IPS DF 19.7 (cell line): ENCODE measurements around the gene GABARAP.
"Not testable (repeated sequence)": the region's sequence is repeated elsewhere in the genome, so short reads cannot be mapped to it uniquely, and the experiment has no call there.

Source experiments
- DNase-seq: peaks from one replicate; pipeline ENCODE4 v3.0.0-alpha.2; 2013; ENCODE audit warnings: low read depth, low spot score

The GABARAP gene

GRCh38 chr17:7260651-7261378 lies 18.6 kb upstream of the GABARAP start:
- DNase-seq, result no peak

DNA sequence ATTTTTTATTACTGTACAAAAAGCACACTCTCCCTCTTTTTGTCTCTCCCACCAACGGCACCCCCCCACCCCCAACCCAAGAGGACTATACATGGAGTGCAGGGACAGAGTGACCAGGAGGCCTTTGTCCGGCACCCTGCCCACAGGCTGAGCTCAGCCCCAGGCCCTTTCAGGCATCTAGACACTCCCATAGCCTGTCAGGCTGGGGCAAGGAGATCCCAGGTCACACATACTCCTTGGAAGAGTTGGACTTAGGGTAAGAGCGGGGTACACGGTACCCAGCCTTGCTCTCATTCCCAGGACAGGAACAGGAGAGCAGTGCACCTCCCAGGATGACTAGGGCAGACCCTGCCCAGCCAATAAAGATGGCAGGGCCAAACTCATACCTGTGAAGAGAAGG lies 17.9 kb upstream of the GABARAP start:
- DNase-seq, result no peak

DNA sequence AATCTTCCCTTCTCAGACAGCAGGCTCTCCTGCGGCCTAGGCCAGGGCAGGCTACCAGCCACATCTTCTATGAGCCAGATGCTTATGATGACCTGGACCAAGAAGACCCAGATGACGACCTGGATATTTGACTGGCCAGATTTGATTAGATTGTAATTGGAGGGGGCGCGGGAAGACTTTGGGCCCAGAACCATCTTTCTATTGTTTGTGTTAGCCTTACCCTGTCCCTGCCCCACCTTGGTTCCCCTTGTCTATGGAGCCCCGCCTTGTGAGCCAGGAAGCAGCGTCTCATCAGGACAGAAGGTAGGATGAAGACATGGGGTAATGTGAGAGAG lies 17.3 kb upstream of the GABARAP start:
- no peak for DNase-seq

- no peak for DNase-seq
Observed at GRCh38 chr17:7258731-7259554, 16.7 kb upstream of the GABARAP start.

GRCh38 chr17:7256766-7257456 lies 14.7 kb upstream of the GABARAP start:
- no peak for DNase-seq

DNA sequence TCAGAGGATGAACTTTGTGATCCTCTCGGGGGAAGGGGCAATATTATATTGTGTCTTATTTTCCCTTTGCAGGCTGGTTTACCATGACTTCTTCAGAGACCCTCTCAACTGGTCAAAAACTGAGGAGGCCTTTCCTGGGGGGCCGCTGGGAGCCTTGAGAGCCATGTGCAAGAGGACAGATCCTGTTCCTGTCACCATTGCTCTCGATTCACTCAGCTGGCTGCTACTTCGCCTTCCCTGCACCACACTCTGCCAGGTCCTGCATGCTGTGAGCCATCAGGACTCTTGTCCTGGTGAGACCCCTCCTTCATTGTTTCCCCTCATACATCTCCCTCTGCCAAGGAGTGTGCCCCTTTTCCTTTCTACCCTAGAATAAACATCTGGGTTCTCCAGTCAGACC lies 12.3 kb upstream of the GABARAP start:
- DNase-seq, result no peak

DNA sequence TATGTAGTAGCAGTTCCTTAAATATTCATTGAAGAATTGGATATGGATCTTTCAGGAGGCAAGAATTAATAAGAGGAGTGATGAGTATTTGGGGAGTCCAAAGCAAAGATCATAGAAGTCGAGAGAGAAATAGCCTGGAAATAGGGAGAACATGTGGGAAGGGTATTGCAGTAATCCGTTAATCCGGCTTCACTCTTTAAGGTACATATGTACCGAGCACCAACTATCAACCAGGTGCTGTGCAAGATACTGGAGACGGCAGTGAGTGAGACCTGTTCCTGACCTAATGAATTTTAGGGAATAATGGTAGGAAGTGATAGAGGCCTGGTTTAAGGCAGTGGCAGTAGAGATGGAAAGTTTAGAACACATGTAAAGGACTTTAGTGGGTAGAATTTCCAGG lies 10.8 kb upstream of the GABARAP start:
- no peak for DNase-seq

DNA sequence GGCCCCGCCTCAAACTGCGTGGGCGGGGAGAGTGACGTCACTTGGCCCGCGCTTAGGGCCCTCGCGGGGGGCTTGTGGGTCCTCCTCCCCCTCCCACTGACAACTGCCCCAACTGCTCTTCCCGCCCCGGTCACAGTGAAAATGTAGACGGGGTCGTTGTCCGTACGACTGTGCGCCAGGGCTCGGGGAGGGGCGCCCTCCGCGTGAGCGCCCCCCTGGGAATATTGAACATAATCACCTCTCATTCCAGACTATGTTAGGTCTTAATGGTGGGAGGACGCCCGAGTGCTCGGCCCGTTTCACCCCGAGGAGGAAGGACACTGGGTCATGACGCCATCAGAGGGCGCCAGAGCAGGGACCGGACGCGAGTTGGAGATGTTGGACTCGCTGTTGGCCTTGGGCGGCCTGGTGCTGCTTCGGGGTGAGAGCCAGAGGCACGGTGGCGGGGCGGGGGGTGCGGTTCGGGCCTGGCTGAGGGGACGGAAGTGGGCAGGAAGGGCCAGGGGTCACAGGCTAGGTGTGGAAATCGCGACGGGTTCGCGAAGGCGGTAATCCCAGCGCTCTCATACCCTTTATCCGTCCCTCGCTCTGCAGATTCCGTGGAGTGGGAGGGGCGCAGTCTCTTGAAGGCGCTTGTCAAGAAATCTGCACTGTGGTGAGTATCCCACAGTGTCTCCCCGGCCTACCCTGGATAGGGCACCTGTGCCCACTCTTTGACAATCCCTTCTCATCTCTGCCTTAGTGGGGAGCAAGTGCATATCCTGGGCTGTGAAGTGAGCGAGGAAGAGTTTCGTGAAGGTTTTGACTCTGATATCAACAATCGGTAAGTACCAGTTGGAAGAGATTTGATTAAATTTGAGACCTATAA lies 10.2 kb upstream of the GABARAP start, which contains the start of gene ELP5:
Gene ELP5, plus strand, starts transcription at position 40 of the 868 bp plus-strand sequence. Its CDS starts 336 bp downstream, at position 376.
- no peak for DNase-seq

DNA sequence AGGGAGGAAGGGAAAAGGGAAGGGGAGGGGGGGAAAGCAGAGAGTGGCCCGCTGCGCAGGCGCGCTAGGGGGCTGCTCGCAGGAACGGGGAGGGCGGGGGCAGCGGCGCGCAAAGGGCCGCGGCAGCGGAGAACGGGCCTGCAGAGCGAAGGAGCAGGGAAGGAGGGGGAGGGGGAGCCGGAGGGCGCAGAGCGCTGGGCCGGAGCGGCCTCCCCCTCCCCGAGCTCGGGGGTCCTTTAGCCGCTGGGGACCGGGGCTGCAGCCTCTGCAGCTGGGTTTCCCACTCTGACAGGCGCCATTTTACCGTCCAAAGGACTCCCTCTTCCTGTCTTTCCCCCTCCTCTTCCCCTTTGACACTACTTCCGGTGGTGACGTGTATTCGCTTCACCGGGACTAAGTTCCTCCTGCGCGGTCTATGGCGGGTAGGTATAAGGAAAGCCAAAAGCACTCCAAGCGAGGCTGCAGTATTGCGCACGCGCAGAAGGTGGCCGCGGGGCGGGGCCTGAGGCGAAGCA lies 9.5 kb upstream of the GABARAP start, which contains the start of gene CTDNEP1:
Gene CTDNEP1, minus strand, starts transcription at position 74 of the 515 bp plus-strand sequence. CDS start 438 bp downstream, outside the sequence.
- DNase-seq, result peak; percentile 98

GRCh38 chr17:7250695-7251627 lies 8.7 kb upstream of the GABARAP start:
- no peak for DNase-seq

DNA sequence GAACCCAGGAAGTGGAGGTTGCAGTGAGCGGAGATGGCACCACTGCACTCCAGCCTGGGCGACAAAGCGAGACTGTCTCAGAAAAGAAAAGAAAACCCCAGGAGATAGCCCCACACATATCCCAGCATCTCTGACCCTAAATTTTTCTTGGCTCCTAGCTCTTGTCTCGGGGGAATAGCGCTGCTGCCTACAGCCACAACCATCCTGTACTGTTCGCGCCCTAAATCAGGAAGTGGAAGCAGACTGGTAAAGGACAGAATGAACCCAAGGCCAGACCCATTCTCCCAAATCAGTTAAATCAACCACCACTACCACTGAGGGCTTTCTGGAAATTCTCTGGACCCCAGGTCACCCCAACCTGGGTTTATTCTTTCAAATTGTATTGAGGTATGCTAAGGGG lies 7.6 kb upstream of the GABARAP start:
- no peak for DNase-seq

DNA sequence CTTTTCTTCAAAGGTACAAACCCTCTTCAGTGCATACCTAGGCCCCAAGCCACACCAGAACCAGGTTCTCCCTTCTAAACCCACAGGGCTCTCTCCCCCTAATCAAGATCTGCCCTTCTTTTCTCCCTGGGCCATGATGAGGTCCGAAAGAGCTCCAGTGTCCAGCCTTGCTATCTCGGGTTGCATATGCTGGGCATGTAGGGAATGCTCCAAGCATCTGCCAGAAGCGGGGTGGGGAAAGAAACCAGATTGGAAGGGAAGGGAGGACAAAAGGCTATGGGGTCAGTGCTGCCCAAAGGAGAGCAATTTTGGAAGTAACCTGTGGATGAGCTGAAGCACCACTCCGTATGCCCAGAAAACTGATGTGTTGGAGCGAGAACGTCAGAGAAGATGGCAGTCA lies 7.0 kb upstream of the GABARAP start:
- DNase-seq, result no peak

GRCh38 chr17:7248796-7249195 lies 6.5 kb upstream of the GABARAP start:
- no peak for DNase-seq

DNA sequence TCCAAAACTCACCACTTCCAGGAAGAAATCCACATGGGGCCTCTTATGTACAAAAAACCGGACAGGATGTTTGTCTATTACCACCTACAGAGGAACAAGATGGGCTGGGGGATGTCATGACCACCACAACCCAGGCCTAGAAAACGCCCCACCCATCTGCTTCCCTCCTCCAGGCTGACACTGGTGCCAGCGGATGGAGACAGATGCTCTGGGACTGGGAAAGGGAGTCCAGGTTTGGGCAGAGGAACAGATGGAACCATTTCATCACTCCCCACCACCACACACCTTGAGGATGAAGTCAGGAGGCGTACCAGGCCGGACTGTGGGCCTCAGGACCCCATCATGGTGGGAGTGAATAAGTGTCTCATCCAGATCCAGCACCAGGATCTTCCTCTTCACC lies 4.5 kb upstream of the GABARAP start:
- DNase-seq, result no peak

GRCh38 chr17:7243838-7244237 lies 1.6 kb upstream of the GABARAP start:
- DNase-seq, result not testable (repeated sequence)

DNA sequence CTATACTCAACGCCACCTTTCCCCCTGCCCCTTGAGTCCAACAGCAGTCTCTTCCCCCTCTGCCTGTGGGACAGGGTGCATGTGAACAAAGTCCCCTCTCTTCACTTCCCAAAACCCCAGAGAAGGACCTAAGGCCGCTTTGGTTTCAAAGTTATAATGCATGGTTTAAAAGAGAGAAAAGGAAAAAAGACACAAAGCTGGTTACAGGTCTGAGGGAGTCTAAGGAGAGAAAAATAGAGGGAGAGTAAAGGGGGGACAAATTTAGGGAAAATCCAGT lies 1.1 kb upstream of the GABARAP start:
- DNase-seq, result no peak

GRCh38 chr17:7242717-7243452 lies 636 bp upstream of the GABARAP start:
- DNase-seq, result no peak

DNA sequence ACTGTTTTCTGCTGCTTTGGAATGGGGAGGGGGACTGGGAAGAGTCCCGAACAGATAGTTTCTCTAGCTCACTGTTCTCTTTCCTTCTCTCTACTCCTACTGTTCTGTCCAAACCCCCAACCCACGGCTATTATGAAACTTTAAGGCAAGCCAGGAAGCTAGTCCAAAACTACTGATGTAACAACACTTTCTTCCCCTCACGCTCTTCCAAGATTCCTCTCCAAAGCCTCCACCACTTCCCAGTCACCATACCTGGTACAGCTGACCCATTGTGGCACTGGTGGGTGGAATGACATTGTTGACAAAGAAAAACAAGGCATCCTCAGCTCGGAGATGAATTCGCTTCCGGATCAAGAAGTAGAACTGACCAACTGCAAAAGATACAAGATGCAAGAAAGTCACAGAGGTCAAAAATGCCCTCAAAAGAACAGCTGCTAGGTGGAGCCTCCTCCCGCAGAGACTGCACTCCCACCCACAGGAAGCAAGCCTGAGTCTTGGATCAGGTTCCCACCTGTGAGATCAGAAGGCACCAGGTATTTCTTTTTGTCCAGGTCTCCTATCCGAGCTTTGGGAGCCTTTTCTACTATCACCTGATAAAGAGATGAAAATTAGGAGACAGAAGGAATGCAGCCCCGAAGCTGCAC lies 1.0 kb downstream of the GABARAP start:
- DNase-seq, result no peak

GRCh38 chr17:7240375-7240774 lies 1.9 kb downstream of the GABARAP start:
- DNase-seq, result no peak
